HepG2 (cell line): ENCODE measurements around the gene HAUS1. TPM values are rescaled to one million over a fixed set of nuclear protein-coding genes. Genes with fewer than 3 reads are reported as not detected.

Experiments
- CCAR2 ChIP-seq: fragments of 200-400 bp; formaldehyde crosslinking; optimal IDR thresholded peaks from 2 replicates; pipeline ENCODE3; 2018; ENCODE audit warnings: low read depth, mild to moderate bottlenecking, low read length, moderate library complexity
- CREM ChIP-seq, 2 experiments: sonication (generic) in 1 of 2; formaldehyde crosslinking in 1 of 2; IDR thresholded peaks; 2 replicates each; pipeline versions ENCODE4 v1.4.0 to v1.6.1; 2016 to 2020; ENCODE audit warnings: antibody characterized with exemption in 1 of 2, mild to moderate bottlenecking in 1 of 2, missing genetic modification reagents in 1 of 2
- KDM1A ChIP-seq: IDR thresholded peaks from 2 replicates; pipeline ENCODE4 v1.6.1; 2016; ENCODE audit warnings: missing compliant biosample characterization
- KLF6 ChIP-seq: IDR thresholded peaks from 2 replicates; pipeline ENCODE4 v1.8.0; 2016; ENCODE audit warnings: missing biosample characterization, missing genetic modification reagents
- NFIC ChIP-seq: IDR thresholded peaks from 2 replicates; pipeline ENCODE4 v1.6.1; 2012; ENCODE audit warnings: mild to moderate bottlenecking, low read length, inconsistent platforms
- NR3C1 ChIP-seq: sonication (generic); formaldehyde crosslinking; IDR thresholded peaks from 2 replicates; pipeline ENCODE4 v1.4.0; 2020; ENCODE audit warnings: missing genetic modification reagents
- PCBP2 ChIP-seq: fragments of 200-400 bp; formaldehyde crosslinking; optimal IDR thresholded peaks from 2 replicates; pipeline ENCODE3; 2018; ENCODE audit warnings: low read length, low read depth; ENCODE audit not compliant: poor library complexity, severe bottlenecking
- PRPF4 ChIP-seq: fragments of 200-400 bp; formaldehyde crosslinking; IDR thresholded peaks from 2 replicates; pipeline ENCODE4 v1.6.1; 2016; ENCODE audit warnings: low read length, low read depth; ENCODE audit not compliant: poor library complexity, severe bottlenecking
- SRSF4 ChIP-seq: fragments of 200-400 bp; formaldehyde crosslinking; IDR thresholded peaks from one replicate; pipeline ENCODE4 v1.6.1; 2018; ENCODE audit warnings: mild to moderate bottlenecking, low read depth, low read length, moderate library complexity; ENCODE audit not compliant: poor library complexity, severe bottlenecking
- STAG1 ChIP-seq: sonication (generic); formaldehyde crosslinking; IDR thresholded peaks from 2 replicates; pipeline ENCODE4 v1.4.0; 2020; ENCODE audit warnings: missing genetic modification reagents
- ZNF235 ChIP-seq: sonication (generic); formaldehyde crosslinking; IDR thresholded peaks from 2 replicates; pipeline ENCODE4 v1.8.1; 2023; ENCODE audit warnings: mild to moderate bottlenecking, missing genetic modification reagents, borderline replicate concordance
- ZNF335 ChIP-seq: sonication (generic); formaldehyde crosslinking; IDR thresholded peaks from 2 replicates; pipeline ENCODE4 v1.4.0; 2020; ENCODE audit warnings: missing genetic modification reagents
- ZNF530 ChIP-seq: sonication (generic); formaldehyde crosslinking; IDR thresholded peaks from 2 replicates; pipeline ENCODE4 v1.5.0; 2020; ENCODE audit warnings: low read depth, mild to moderate bottlenecking, missing genetic modification reagents
- ZNF567 ChIP-seq: sonication (generic); formaldehyde crosslinking; IDR thresholded peaks from 2 replicates; pipeline ENCODE4 v1.8.1; 2023; ENCODE audit warnings: mild to moderate bottlenecking, missing genetic modification reagents, borderline replicate concordance
- ZNF615 ChIP-seq: sonication (generic); formaldehyde crosslinking; IDR thresholded peaks from 2 replicates; pipeline ENCODE4 v1.5.0; 2020; ENCODE audit warnings: mild to moderate bottlenecking, missing genetic modification reagents, borderline replicate concordance
- ZNF879 ChIP-seq: sonication (generic); formaldehyde crosslinking; IDR thresholded peaks from 2 replicates; pipeline ENCODE4 v1.8.1; 2023; ENCODE audit warnings: missing genetic modification reagents
- ZSCAN30 ChIP-seq: sonication (generic); formaldehyde crosslinking; IDR thresholded peaks from 2 replicates; pipeline ENCODE4 v1.5.0; 2020; ENCODE audit warnings: mild to moderate bottlenecking, missing genetic modification reagents
- polyA plus RNA-seq, 8 experiments: library from polyadenylated mRNA; depleted of rRNA in 3 of 8; stranded (reverse) in 7 of 8; unstranded in 1 of 8; fragments of >200 nt; fragmentation: Illumina TruSeq in 4 of 8; extraction: Trizol in 4 of 8; gene quantifications; 2 replicates each; pipeline versions ENCODE4 v1.2.1 to v1.2.3, GENCODE V29; 2011 to 2016; ENCODE audit warnings: low read depth in 4 of 8, missing spikeins in 1 of 8, mixed read lengths in 1 of 8; ENCODE audit not compliant: insufficient read depth in 1 of 8
- total RNA-seq, 5 experiments: library from RNA; depleted of rRNA; stranded (reverse); fragments of >200 nt; fragmentation: Illumina TruSeq; extraction: Trizol; gene quantifications; 2 replicates each; pipeline ENCODE4 v1.2.3, GENCODE V29; 2016; ENCODE audit warnings: low read depth in 1 of 5
- TF ChIP-seq, protein P1 (sequence below): sonication (generic); formaldehyde crosslinking; IDR thresholded peaks from 2 replicates; pipeline ENCODE4 v1.5.0; 2020; ENCODE audit warnings: missing genetic modification reagents, mild to moderate bottlenecking, borderline replicate concordance
- TF ChIP-seq, protein P2 (sequence below): sonication (generic); formaldehyde crosslinking; IDR thresholded peaks from 2 replicates; pipeline ENCODE4 v1.8.1; 2023; ENCODE audit warnings: mild to moderate bottlenecking, moderate library complexity, missing genetic modification reagents
- TF ChIP-seq, protein P3 (sequence below): sonication (generic); formaldehyde crosslinking; IDR thresholded peaks from 2 replicates; pipeline ENCODE4 v1.5.0; 2020; ENCODE audit warnings: mild to moderate bottlenecking, missing genetic modification reagents, borderline replicate concordance

HAUS1 gene
- total and polyA plus RNA-seq, 2 of the 13 experiments (the other 11 are each of a cell fraction or from before 2014, with no cell fraction given), result 20.6 to 59.2 TPM

DNA sequence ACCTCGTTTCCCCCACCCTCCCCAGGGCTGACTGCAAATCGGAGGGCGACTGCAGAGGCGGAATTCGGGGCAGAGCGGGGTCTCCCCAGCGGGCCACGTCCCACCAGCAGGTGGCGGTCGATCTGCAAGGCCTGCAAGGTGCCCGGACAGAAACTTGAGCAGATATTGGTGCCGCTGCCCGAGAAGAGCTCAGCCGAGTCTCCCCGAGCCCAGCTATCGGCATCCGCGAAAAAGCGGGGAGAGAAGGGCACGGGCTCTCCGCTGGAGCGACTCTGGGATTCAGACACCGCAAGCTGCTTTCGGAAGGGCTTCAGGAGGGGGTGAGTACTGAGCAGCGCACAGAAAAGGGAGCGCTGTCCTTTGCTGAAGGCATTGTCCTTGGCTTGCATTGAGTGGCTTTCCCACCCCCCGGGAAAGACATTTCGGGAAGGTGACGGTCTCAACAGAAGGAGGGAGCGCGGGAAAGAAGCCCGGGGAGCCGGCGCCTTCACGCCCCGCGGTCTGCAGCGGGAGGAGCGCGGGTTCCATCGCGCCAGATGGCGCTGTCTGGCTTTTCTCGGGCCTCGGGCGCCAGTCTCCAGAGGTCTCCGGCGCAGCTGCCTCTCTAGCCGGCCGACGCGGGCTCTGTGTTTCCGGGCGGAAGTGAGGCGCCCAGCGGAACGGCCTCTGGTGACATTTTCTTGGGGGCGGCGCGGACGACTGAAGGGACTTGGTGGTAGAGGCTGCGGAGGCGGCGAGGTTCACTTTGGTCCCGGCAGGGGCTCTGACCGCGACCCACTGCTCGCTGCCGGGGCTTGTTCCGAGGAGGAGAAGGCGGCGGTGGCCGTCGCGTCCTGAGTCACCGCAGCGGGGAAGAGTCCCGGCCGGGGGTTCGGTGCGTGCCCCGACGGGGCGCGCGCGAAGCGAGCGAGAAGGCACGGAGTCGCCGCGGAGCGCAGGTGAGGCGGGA is 69.5 kb downstream of the HAUS1 start (continued):
- TF ChIP-seq, protein P1, sequence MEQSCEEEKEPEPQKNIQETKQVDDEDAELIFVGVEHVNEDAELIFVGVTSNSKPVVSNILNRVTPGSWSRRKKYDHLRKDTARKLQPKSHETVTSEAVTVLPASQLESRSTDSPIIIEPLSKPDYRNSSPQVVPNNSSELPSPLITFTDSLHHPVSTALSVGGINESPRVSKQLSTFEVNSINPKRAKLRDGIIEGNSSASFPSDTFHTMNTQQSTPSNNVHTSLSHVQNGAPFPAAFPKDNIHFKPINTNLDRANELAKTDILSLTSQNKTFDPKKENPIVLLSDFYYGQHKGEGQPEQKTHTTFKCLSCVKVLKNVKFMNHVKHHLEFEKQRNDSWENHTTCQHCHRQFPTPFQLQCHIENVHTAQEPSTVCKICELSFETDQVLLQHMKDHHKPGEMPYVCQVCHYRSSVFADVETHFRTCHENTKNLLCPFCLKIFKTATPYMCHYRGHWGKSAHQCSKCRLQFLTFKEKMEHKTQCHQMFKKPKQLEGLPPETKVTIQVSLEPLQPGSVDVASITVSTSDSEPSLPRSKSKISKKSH (CRISPR knock-in tag), result peak; percentile 56; the same call in 1 of the 2 replicates
- TF ChIP-seq NFIC, result no peak
- no peak for TF ChIP-seq PRPF4
- TF ChIP-seq STAG1, result peak; percentile 76
- TF ChIP-seq ZNF567 (CRISPR knock-in tag), result no peak
- no peak for TF ChIP-seq PCBP2
- TF ChIP-seq, protein P2, sequence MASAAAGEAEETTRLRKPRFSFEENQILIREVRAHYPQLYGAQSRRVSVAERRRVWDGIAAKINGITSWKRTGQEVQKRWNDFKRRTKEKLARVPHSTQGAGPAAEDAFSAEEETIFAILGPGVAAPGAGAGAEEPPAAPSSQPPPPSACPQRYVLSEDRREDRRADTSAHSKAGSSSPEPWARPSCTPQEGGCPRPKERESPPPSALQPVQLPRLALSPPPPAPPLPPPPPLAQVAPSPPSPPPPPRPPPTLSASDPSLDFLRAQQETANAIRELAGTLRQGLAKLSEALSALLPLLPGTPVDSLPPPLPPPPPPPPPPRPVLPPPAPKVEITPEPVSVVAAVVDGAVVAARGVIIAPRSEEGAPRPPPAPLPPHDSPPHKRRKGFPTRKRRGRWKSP (CRISPR knock-in tag), result peak; percentile 38; the same call in 1 of the 2 replicates
- no peak for TF ChIP-seq KDM1A
- TF ChIP-seq ZNF235, result no peak
- TF ChIP-seq ZSCAN30 (CRISPR knock-in tag), result peak; percentile 50; the same call in 1 of the 2 replicates
- no peak for TF ChIP-seq ZNF335 (CRISPR knock-in tag)
- TF ChIP-seq ZNF879, result no peak
- TF ChIP-seq NR3C1 (CRISPR knock-in tag), result no peak
- TF ChIP-seq SRSF4, result no peak
- TF ChIP-seq ZNF530 (CRISPR knock-in tag), result no peak
- peak; percentile 66 for TF ChIP-seq CREM (IDR thresholded peaks at IDR 0.05)
- no peak for TF ChIP-seq CREM (CRISPR knock-in tag; IDR thresholded peaks at IDR 0.05)
- peak; percentile 41; the same call in 1 of the 2 replicates for TF ChIP-seq KLF6
- TF ChIP-seq, protein P3, sequence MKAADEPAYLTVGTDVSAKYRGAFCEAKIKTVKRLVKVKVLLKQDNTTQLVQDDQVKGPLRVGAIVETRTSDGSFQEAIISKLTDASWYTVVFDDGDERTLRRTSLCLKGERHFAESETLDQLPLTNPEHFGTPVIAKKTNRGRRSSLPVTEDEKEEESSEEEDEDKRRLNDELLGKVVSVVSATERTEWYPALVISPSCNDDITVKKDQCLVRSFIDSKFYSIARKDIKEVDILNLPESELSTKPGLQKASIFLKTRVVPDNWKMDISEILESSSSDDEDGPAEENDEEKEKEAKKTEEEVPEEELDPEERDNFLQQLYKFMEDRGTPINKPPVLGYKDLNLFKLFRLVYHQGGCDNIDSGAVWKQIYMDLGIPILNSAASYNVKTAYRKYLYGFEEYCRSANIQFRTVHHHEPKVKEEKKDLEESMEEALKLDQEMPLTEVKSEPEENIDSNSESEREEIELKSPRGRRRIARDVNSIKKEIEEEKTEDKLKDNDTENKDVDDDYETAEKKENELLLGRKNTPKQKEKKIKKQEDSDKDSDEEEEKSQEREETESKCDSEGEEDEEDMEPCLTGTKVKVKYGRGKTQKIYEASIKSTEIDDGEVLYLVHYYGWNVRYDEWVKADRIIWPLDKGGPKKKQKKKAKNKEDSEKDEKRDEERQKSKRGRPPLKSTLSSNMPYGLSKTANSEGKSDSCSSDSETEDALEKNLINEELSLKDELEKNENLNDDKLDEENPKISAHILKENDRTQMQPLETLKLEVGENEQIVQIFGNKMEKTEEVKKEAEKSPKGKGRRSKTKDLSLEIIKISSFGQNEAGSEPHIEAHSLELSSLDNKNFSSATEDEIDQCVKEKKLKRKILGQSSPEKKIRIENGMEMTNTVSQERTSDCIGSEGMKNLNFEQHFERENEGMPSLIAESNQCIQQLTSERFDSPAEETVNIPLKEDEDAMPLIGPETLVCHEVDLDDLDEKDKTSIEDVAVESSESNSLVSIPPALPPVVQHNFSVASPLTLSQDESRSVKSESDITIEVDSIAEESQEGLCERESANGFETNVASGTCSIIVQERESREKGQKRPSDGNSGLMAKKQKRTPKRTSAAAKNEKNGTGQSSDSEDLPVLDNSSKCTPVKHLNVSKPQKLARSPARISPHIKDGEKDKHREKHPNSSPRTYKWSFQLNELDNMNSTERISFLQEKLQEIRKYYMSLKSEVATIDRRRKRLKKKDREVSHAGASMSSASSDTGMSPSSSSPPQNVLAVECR (CRISPR knock-in tag), result peak; percentile 91; the same call in 1 of the 2 replicates
- TF ChIP-seq CCAR2, result peak; percentile 78
- no peak for TF ChIP-seq ZNF615 (CRISPR knock-in tag)
